Measurements from ENCODE around the gene TTL. TPM values are rescaled to one million over a fixed set of nuclear protein-coding genes. Genes with fewer than 3 reads are reported as not detected.
"Not testable (repeated sequence)": the region's sequence is repeated elsewhere in the genome, so short reads cannot be mapped to it uniquely, and the experiment has no call there.

The TTL gene
- polyA plus RNA-seq, 1 donor from 2014 or later = 53.8 TPM

GRCh38 chr2:112566104-112566503, 84.1 kb downstream of the TTL start:
- no peak overlapping the region for H3K9ac ChIP-seq (ENCODE audit: low read length)
- H3K9me3 ChIP-seq (ENCODE audit: low read length) = no peaks in the 10 kb centered on the region
- H2AFZ ChIP-seq (ENCODE audit: low read depth, low read length) = no peak overlapping the region
- H4K20me1 ChIP-seq (ENCODE audit: insufficient read depth) = no peaks in the 10 kb centered on the region
- H3K4me3 ChIP-seq (ENCODE audit: low read length) = no peak overlapping the region
- no peaks in the 10 kb centered on the region for H3K9me2 ChIP-seq (ENCODE audit: insufficient read depth, low read length)
- no peaks in the 10 kb centered on the region for H3F3A ChIP-seq (ENCODE audit: insufficient read depth, low read length, poor library complexity, severe bottlenecking)
- no peaks in the 10 kb centered on the region for H3K79me2 ChIP-seq (replicated peaks; ENCODE audit: insufficient read depth, low read length)
- TF ChIP-seq MXI1 (conservative IDR thresholded peaks at IDR 0.05; ENCODE audit: poor library complexity, severe bottlenecking) (no peak), TAF1 (IDR thresholded peaks at IDR 0.05; ENCODE audit: low read depth) (no peak), POLR2AphosphoS5 (IDR thresholded peaks at IDR 0.05) (no peak), REST (IDR thresholded peaks at IDR 0.05; ENCODE audit: borderline replicate concordance) (no peak), SMC3 (conservative IDR thresholded peaks at IDR 0.05; ENCODE audit: poor library complexity) (no peak), RAD21 (conservative IDR thresholded peaks at IDR 0.05) (no peak), CTCF (IDR thresholded peaks at IDR 0.05; ENCODE audit: poor library complexity, severe bottlenecking) (no peak), EZH2 (IDR thresholded peaks at IDR 0.05; ENCODE audit: borderline replicate concordance, insufficient read depth, low read length, poor library complexity, severe bottlenecking) (no peak)
- H3K27ac ChIP-seq (ENCODE audit: low read length) = no peak overlapping the region
- no peaks in the 10 kb centered on the region for H3K27me3 ChIP-seq (ENCODE audit: insufficient read depth, low read depth, low read length)
- peaks cover 6% of the 10 kb centered on the region for H3K36me3 ChIP-seq (ENCODE audit: insufficient read depth, low read length)
- H3K4me2 ChIP-seq (ENCODE audit: low read length) = no peak overlapping the region

- not testable (repeated sequence) for H3K79me2 ChIP-seq (replicated peaks; ENCODE audit: insufficient read depth, low read length); H4K20me1 ChIP-seq (ENCODE audit: insufficient read depth); H3K9ac ChIP-seq (ENCODE audit: low read length); H2AFZ ChIP-seq (ENCODE audit: low read depth, low read length); H3K9me2 ChIP-seq (ENCODE audit: insufficient read depth, low read length); H3K27ac ChIP-seq (ENCODE audit: low read length); H3F3A ChIP-seq (ENCODE audit: insufficient read depth, low read length, poor library complexity, severe bottlenecking); H3K4me3 ChIP-seq (ENCODE audit: low read length); H3K4me2 ChIP-seq (ENCODE audit: low read length); H3K27me3 ChIP-seq (ENCODE audit: insufficient read depth, low read depth, low read length); H3K9me3 ChIP-seq (ENCODE audit: low read length); H3K36me3 ChIP-seq (ENCODE audit: insufficient read depth, low read length)
These were observed 84.6 kb downstream of the TTL start for GRCh38 chr2:112566508-112566907.

GRCh38 chr2:112572005-112572404, 90.0 kb downstream of the TTL start:
- H3K36me3 ChIP-seq (ENCODE audit: insufficient read depth, low read length) = peaks cover 6% of the 10 kb centered on the region
- no peak for TF ChIP-seq POLR2AphosphoS5 (IDR thresholded peaks at IDR 0.05)
- H3K79me2 ChIP-seq (replicated peaks; ENCODE audit: insufficient read depth, low read length) = no peaks in the 10 kb centered on the region
- no peak overlapping the region for H3K4me3 ChIP-seq (ENCODE audit: low read length)
- no peaks in the 10 kb centered on the region for H3K27me3 ChIP-seq (ENCODE audit: insufficient read depth, low read depth, low read length)
- H3K9me2 ChIP-seq (ENCODE audit: insufficient read depth, low read length) = no peaks in the 10 kb centered on the region
- H4K20me1 ChIP-seq (ENCODE audit: insufficient read depth) = no peaks in the 10 kb centered on the region
- H3F3A ChIP-seq (ENCODE audit: insufficient read depth, low read length, poor library complexity, severe bottlenecking) = no peaks in the 10 kb centered on the region
- no peak overlapping the region for H3K4me2 ChIP-seq (ENCODE audit: low read length)
- no peak overlapping the region for H2AFZ ChIP-seq (ENCODE audit: low read depth, low read length)
- H3K9me3 ChIP-seq (ENCODE audit: low read length) = no peaks in the 10 kb centered on the region
- H3K27ac ChIP-seq (ENCODE audit: low read length) = no peak overlapping the region
- no peak overlapping the region for H3K9ac ChIP-seq (ENCODE audit: low read length)

Measured in neural cell (in vitro differentiated cells).